OCI-LY3 (cell line): ENCODE data around the gene MYCT1.
"Not testable (repeated sequence)": the region's sequence is repeated elsewhere in the genome, so short reads cannot be mapped to it uniquely, and the experiment has no call there.

Experiments used
- H2AFZ ChIP-seq: fragments of 200-600, 300-600 bp; shearing (Covaris generic); 2 replicates; pipeline ENCODE4 v1.6.0; 2014; ENCODE audit warnings: antibody characterized with exemption, low read depth, low read length
- H3K27ac ChIP-seq: fragments of 200-600, 300-600 bp; sonication (generic); 2 replicates; pipeline ENCODE4 v1.5.1; 2014; ENCODE audit warnings: mild to moderate bottlenecking, low read length, moderate library complexity, mixed read lengths
- H3K27me3 ChIP-seq: fragments of 200-600, 300-600 bp; sonication (generic); 2 replicates; pipeline ENCODE4 v1.6.1; 2014; ENCODE audit warnings: low read depth, low read length, mixed read lengths
- H3K36me3 ChIP-seq: fragments of 200-600, 300-600 bp; sonication (generic); replicated peaks from 2 replicates; pipeline ENCODE3; 2014; ENCODE audit warnings: low read depth, low read length, mixed read lengths
- H3K4me1 ChIP-seq: fragments of 300-600, 200-600 bp; sonication (generic); 2 replicates; pipeline ENCODE4 v1.6.1; 2014; ENCODE audit warnings: low read length, mixed read lengths
- H3K4me2 ChIP-seq: fragments of 200-600, 300-600 bp; sonication (generic); 2 replicates; pipeline ENCODE4 v1.6.1; 2014; ENCODE audit warnings: low read length, mixed read lengths
- H3K4me3 ChIP-seq: fragments of 300-600, 200-600 bp; sonication (generic); 2 replicates; pipeline ENCODE4 v1.5.1; 2014; ENCODE audit warnings: antibody characterized with exemption, mild to moderate bottlenecking, low read length, moderate library complexity
- H3K79me2 ChIP-seq: fragments of 300-600, 200-600 bp; shearing (Covaris generic); 2 replicates; pipeline ENCODE4 v1.6.1; 2014; ENCODE audit warnings: mild to moderate bottlenecking, low read length, mixed read lengths
- H3K9ac ChIP-seq: fragments of 300-600, 200-600 bp; shearing (Covaris generic); 2 replicates; pipeline ENCODE4 v1.6.0; 2014; ENCODE audit warnings: mild to moderate bottlenecking, low read length, moderate library complexity
- H3K9me3 ChIP-seq: fragments of 200-600, 300-600 bp; shearing (Covaris generic); 2 replicates; pipeline ENCODE4 v1.6.1; 2014; ENCODE audit warnings: low read length, mixed read lengths; ENCODE audit not compliant: insufficient read depth
- H4K20me1 ChIP-seq: fragments of 200-600, 300-600 bp; sonication (generic); 2 replicates; pipeline ENCODE4 v1.6.1; 2016; ENCODE audit warnings: low read length, mixed read lengths; ENCODE audit not compliant: insufficient read depth
- EZH2phosphoT487 ChIP-seq: fragments of 200-600 bp; shearing (Covaris generic); IDR thresholded peaks from 2 replicates; pipeline ENCODE4 v1.6.1; 2018; ENCODE audit warnings: antibody characterized with exemption, mixed run types, low read depth
- TF ChIP-seq, protein P1 (sequence below): fragments of 200-600, 300-600 bp; sonication (generic); IDR thresholded peaks from 2 replicates; pipeline ENCODE4 v1.5.1; 2014; ENCODE audit warnings: antibody characterized with exemption, low read length, low read depth

MYCT1 gene

GRCh38 chr6:152701081-152701862 is 3.6 kb downstream of the MYCT1 start:
- TF ChIP-seq, protein P1, sequence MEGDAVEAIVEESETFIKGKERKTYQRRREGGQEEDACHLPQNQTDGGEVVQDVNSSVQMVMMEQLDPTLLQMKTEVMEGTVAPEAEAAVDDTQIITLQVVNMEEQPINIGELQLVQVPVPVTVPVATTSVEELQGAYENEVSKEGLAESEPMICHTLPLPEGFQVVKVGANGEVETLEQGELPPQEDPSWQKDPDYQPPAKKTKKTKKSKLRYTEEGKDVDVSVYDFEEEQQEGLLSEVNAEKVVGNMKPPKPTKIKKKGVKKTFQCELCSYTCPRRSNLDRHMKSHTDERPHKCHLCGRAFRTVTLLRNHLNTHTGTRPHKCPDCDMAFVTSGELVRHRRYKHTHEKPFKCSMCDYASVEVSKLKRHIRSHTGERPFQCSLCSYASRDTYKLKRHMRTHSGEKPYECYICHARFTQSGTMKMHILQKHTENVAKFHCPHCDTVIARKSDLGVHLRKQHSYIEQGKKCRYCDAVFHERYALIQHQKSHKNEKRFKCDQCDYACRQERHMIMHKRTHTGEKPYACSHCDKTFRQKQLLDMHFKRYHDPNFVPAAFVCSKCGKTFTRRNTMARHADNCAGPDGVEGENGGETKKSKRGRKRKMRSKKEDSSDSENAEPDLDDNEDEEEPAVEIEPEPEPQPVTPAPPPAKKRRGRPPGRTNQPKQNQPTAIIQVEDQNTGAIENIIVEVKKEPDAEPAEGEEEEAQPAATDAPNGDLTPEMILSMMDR: 0 out of 2 replicates have a peak, but pooled peaks have one; percentile 6
- TF ChIP-seq EZH2phosphoT487: no peak
- no peak overlapping the region for H3K4me2 ChIP-seq
- H3K4me3 ChIP-seq: no peak overlapping the region
- H3K36me3 ChIP-seq: no peaks in the 10 kb centered on the region
- no peak overlapping the region for H3K27ac ChIP-seq
- no peaks in the 10 kb centered on the region for H3K9me3 ChIP-seq
- H4K20me1 ChIP-seq: no peaks in the 10 kb centered on the region
- H3K9ac ChIP-seq: no peak overlapping the region
- no peak overlapping the region for H2AFZ ChIP-seq
- H3K27me3 ChIP-seq: peaks cover 7% of the 10 kb centered on the region; the same call in 1 of the 2 replicates
- no peaks in the 10 kb centered on the region for H3K4me1 ChIP-seq
- no peaks in the 10 kb centered on the region for H3K79me2 ChIP-seq

DNA sequence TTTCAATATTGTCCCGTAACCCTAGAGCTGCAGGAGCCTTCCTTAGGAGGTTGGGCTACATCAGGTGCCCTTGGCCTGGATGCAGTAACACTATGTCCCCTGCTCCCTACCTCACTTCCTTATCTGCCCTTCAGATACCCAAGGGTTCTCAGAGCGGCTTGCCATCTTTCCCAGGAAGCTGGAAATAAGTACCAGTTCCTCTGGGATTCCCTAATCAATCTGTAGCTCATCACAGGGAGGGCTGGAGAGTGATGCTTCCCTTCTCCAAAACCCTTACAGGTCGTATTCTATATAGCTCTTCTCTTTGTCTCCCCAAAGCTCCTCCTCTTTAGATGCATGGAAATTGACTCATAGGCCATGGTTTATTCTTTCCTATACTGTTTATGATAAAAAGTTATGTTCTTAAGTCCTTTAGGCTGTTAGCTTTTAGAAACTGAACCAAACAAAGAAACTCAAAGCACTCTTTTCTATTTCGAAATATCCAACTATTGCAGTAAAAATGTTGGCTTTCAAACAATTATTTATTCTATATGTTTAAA is 4.2 kb downstream of the MYCT1 start:
- Histone ChIP-seq H3K36me3 (no peaks in the 10 kb centered on the region), H2AFZ (no peak overlapping the region), H3K79me2 (no peaks in the 10 kb centered on the region), H4K20me1 (no peaks in the 10 kb centered on the region), H3K9ac (no peak overlapping the region), H3K4me1 (no peaks in the 10 kb centered on the region), H3K9me3 (no peaks in the 10 kb centered on the region), H3K4me3 (no peak overlapping the region), H3K27me3 (peaks cover 7% of the 10 kb centered on the region; the same call in 1 of the 2 replicates), H3K4me2 (no peak overlapping the region), H3K27ac (no peak overlapping the region)
- no peak for TF ChIP-seq EZH2phosphoT487
- TF ChIP-seq, protein P1: no peak

DNA sequence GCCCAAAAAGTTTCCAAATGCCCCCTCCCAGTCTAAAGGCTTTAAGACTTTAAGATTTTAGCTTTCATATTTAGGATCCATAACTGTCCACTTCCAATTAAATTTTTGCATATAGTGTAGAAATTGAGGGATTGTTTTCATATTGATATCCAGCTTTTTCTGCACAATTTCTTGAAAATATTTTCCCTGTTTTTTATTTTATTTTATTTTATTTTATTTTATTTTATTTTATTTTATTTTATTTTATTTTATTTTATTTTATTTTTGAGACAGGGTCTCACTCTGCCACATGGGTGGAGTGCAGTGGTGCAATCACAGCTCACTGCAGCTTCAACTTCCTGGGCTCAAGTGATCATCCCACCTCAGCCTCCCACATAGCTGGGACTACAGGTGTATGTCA is 6.1 kb downstream of the MYCT1 start:
- not testable (repeated sequence) for H3K4me3 ChIP-seq, H3K36me3 ChIP-seq, H3K27ac ChIP-seq, H3K4me2 ChIP-seq, H3K27me3 ChIP-seq, H3K4me1 ChIP-seq, H3K9me3 ChIP-seq, H3K79me2 ChIP-seq, H4K20me1 ChIP-seq, H2AFZ ChIP-seq, H3K9ac ChIP-seq

DNA sequence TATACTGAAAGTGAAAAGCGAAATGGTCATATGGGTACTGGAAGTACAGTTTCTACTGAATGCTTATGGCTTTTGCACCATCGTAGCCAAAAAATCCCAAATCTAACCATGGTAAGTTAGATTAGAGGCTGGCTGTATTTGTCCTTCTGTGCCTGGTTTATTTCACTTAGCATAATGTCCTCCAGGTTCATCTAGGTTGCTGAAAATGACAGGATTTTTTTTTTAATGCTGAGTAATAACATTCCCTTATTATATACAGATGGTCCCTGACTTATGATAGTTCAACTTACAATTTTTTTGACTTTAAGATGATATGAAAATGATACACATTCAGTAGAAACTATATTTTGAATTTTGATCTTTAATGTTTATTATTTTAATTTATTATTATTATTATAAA is 7.6 kb downstream of the MYCT1 start:
- Histone ChIP-seq H4K20me1 (no peaks in the 10 kb centered on the region), H3K27ac (no peak overlapping the region), H2AFZ (no peak overlapping the region), H3K27me3 (peaks cover 4% of the 10 kb centered on the region; the same call in 1 of the 2 replicates), H3K4me1 (no peaks in the 10 kb centered on the region), H3K36me3 (no peaks in the 10 kb centered on the region), H3K9me3 (no peaks in the 10 kb centered on the region), H3K4me2 (no peak overlapping the region), H3K79me2 (no peaks in the 10 kb centered on the region), H3K9ac (no peak overlapping the region), H3K4me3 (no peak overlapping the region)
- TF ChIP-seq EZH2phosphoT487: no peak
- TF ChIP-seq, protein P1: no peak
